Gastrocnemius medialis (tissue), 4 donors: ENCODE data around the gene GOLPH3.

Experiments used
- POLR2A ChIP-seq, 2 donors: fragments of 450-650 bp; IDR thresholded peaks; one replicate each; pipeline ENCODE4 v1.6.1; 2017; ENCODE audit warnings: antibody characterized with exemption in 2 of 2, mild to moderate bottlenecking in 2 of 2, moderate library complexity in 2 of 2
- TF ChIP-seq, protein P1 (sequence below), 5 experiments: fragments of 450-650 bp in 3 of 5; fragments of 200-600 bp in 2 of 5; sonication (generic) in 2 of 5; IDR thresholded peaks in 4 of 5; conservative IDR thresholded peaks in 1 of 5; 1 replicate in 4 of 5; 2 replicates in 1 of 5; pipeline ENCODE4 v1.5.1; 2016 to 2019; ENCODE audit warnings: antibody characterized with exemption in 5 of 5, mild to moderate bottlenecking in 3 of 5, moderate library complexity in 3 of 5

DNA sequence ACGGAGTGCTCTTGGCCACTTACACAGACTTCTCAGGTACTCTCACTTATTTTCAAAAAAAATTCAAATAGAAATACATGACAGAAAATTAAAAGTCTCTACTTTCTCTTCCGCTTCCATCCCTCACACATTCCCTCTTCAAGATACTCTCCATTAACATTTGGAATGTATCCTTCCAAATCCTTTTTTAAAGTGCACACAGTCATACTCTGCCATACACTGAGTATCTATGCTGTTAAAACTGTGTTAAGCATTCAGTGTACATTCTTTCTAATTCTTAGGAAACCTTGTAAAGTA lies 15.5 kb downstream of the GOLPH3 start:
- TF ChIP-seq, protein P1, sequence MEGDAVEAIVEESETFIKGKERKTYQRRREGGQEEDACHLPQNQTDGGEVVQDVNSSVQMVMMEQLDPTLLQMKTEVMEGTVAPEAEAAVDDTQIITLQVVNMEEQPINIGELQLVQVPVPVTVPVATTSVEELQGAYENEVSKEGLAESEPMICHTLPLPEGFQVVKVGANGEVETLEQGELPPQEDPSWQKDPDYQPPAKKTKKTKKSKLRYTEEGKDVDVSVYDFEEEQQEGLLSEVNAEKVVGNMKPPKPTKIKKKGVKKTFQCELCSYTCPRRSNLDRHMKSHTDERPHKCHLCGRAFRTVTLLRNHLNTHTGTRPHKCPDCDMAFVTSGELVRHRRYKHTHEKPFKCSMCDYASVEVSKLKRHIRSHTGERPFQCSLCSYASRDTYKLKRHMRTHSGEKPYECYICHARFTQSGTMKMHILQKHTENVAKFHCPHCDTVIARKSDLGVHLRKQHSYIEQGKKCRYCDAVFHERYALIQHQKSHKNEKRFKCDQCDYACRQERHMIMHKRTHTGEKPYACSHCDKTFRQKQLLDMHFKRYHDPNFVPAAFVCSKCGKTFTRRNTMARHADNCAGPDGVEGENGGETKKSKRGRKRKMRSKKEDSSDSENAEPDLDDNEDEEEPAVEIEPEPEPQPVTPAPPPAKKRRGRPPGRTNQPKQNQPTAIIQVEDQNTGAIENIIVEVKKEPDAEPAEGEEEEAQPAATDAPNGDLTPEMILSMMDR (IDR thresholded peaks at IDR 0.05 in 4 of 5, conservative IDR thresholded peaks at IDR 0.05 in 1 of 5) = no peak
- TF ChIP-seq POLR2A (IDR thresholded peaks at IDR 0.05) = no peak
